ENCODE results near the gene NT5DC1. TPM values are rescaled to one million over a fixed set of nuclear protein-coding genes. Genes with fewer than 3 reads are reported as not detected.
"Not testable (repeated sequence)": the region's sequence is repeated elsewhere in the genome, so short reads cannot be mapped to it uniquely, and the experiment has no call there.

NT5DC1 gene
- total and polyA plus RNA-seq, 12 donors, result 13.7 to 90.9 (median 36.3) TPM

DNA sequence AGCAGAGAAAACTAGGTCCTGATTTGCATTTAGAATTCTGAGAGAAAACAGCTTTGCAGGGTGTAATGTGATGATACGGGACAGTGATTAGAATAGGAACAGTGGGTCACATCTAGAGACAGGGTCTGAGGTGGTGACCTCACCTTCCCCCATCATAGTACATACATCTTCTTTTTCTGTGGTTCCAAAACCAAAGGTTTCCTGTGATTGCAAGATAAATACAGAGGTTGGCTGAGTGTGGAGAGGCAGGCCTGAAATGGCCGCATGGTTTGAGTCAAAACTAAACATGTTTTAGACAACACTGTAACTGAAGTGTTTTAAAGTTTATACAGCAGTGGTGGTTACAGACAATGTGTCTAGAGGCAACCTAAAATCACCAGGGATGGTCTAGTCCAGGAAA lies 10.4 kb upstream of the NT5DC1 start:
- H3K27me3 ChIP-seq, result no peaks in the 10 kb centered on the region
- no peak overlapping the region for H3K4me3 ChIP-seq
- H3K4me1 ChIP-seq (replicated peaks in 1 of 2), result peaks cover 3 to 6% of the 10 kb centered on the region in 2 donors
- no peak overlapping the region for H3K27ac ChIP-seq
- no peaks in the 10 kb centered on the region for H3K36me3 ChIP-seq (replicated peaks in 1 of 2)
- intact Hi-C loops (cut with DNase I), result loop anchor here in 1 of 2 donors (5.0 kb wide), 1 partner anchor 78 kb away; no protein-coding TSS in a partner anchor
- no peak for DNase-seq
- 89 to 100% (median 96%) methylated on average over 2 of the region's 2 CpGs for WGBS, 4 donors
- H3K9me3 ChIP-seq (replicated peaks in 1 of 3), result no peaks in the 10 kb centered on the region
- TF ChIP-seq POLR2A (IDR thresholded peaks at IDR 0.05), result no peak
- TF ChIP-seq, protein P1, sequence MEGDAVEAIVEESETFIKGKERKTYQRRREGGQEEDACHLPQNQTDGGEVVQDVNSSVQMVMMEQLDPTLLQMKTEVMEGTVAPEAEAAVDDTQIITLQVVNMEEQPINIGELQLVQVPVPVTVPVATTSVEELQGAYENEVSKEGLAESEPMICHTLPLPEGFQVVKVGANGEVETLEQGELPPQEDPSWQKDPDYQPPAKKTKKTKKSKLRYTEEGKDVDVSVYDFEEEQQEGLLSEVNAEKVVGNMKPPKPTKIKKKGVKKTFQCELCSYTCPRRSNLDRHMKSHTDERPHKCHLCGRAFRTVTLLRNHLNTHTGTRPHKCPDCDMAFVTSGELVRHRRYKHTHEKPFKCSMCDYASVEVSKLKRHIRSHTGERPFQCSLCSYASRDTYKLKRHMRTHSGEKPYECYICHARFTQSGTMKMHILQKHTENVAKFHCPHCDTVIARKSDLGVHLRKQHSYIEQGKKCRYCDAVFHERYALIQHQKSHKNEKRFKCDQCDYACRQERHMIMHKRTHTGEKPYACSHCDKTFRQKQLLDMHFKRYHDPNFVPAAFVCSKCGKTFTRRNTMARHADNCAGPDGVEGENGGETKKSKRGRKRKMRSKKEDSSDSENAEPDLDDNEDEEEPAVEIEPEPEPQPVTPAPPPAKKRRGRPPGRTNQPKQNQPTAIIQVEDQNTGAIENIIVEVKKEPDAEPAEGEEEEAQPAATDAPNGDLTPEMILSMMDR (IDR thresholded peaks at IDR 0.05), result no peak

- H3K4me1 ChIP-seq (replicated peaks in 1 of 2), result peaks cover 8% of the 10 kb centered on the region in 2 donors
- intact Hi-C loops (cut with DNase I), result loop anchor here in 1 of 2 donors (5.0 kb wide), 1 partner anchor 82 kb away; no protein-coding TSS in a partner anchor
- WGBS, 4 donors, result 68 to 83% (median 79%) methylated on average over 7 of the region's 7 CpGs
- no peak for TF ChIP-seq POLR2A (IDR thresholded peaks at IDR 0.05)
- TF ChIP-seq, protein P1 (IDR thresholded peaks at IDR 0.05), result no peak
- H3K4me3 ChIP-seq, result no peak overlapping the region
- peak overlapping the region in 3 of 5 donors; percentile 19 to 34 (median 27) for H3K27ac ChIP-seq
- no peaks in the 10 kb centered on the region for H3K27me3 ChIP-seq
- DNase-seq, result no peak
- H3K36me3 ChIP-seq (replicated peaks in 1 of 2), result no peaks in the 10 kb centered on the region
- no peaks in the 10 kb centered on the region for H3K9me3 ChIP-seq (replicated peaks in 1 of 3)
Measured at GRCh38 chr6:116094041-116094440, 6.6 kb upstream of the NT5DC1 start.

DNA sequence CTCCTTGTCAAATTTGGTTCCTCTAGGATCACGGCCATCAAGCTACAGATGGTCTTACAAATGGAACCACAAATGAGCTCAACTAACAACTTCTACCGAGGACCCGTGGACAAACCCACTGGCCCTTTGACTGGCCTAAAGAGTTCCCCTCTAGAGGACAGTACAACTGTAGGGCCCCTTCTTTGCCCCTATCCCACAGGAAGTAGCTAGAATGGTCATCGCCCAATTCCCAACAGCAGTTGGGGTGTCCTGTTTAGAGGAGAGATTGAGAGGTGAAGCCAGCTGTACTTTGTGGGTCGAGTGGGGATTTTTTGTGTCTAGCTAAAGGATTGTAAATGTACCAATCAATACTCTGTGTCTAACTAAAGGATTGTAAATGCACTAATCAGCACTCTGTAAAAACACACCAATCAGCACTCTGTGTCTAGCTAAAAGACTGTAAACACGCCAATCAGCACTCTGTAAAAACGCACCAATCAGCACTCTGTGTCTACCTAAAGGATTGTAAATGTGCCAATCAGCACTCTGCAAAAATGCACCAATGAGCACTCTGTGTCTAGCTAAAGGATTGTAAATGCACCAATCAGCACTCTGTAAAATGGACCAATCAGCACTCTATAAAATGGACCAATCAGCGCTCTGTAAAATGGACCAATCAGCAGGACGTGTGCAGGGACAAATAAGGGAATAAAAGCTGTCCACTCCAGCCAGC lies 4.4 kb upstream of the NT5DC1 start:
- H3K4me3 ChIP-seq; DNase-seq; H3K27ac ChIP-seq; H3K36me3 ChIP-seq (replicated peaks in 1 of 2); H3K27me3 ChIP-seq; H3K9me3 ChIP-seq (replicated peaks in 1 of 3): not testable (repeated sequence)
- peaks cover 18 to 19% of the 10 kb centered on the region in 2 donors for H3K4me1 ChIP-seq (replicated peaks in 1 of 2)
- 87 to 94% (median 92%) methylated on average over 9 of the region's 9 CpGs for WGBS, 4 donors
- intact Hi-C loops (cut with DNase I), result loop anchor here in 1 of 2 donors (2.0 kb wide), 1 partner anchor 85 kb away; no protein-coding TSS in a partner anchor

DNA sequence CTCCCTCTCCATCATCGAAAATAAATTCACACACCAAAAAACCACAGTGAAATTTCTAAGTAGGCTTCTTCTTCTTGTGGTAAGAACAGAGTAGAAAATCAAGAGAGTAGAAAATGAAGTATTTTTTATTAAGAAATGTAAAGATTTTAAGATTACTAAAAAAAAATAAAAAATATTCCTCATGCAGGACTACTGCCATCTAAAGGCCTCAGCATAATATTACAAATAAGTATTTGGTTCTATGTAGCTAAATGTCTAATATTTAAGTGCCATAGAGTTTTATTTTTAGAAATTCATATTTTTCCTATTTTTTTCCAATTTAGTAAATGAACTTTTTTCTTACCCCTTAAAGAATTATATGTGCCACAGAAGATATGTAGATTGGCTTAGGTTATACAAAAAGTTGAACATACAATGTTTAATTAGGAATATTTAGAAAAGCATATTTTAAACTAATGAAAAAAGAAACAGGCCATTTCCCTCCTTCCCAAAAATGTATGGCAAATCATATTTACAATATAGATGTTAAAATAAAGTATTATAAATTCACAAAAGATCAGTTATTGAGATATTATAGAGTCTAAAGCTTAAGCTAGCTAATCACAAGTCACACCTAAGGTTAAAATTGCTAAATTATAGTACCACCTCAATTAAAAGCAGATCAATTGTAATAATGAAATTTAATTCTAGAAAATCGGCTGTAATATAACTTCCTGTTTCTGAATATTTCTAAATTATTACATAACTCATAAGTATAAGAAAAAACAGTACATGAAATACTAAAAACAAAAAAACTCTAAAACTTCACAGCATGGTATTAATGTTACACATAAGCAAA lies 3.5 kb upstream of the NT5DC1 start:
- intact Hi-C loops (cut with DNase I), result loop anchor here in 1 of 2 donors (2.0 kb wide), 1 partner anchor 86 kb away; no protein-coding TSS in a partner anchor
- Histone ChIP-seq H3K27me3 (no peaks in the 10 kb centered on the region), H3K36me3 (replicated peaks in 1 of 2) (no peaks in the 10 kb centered on the region), H3K4me3 (no peak overlapping the region), H3K27ac (no peak overlapping the region), H3K9me3 (replicated peaks in 1 of 3) (no peaks in the 10 kb centered on the region), H3K4me1 (replicated peaks in 1 of 2) (peaks cover 28% of the 10 kb centered on the region in 2 donors)
- 16 to 73% (median 32%) methylated on average over 2 of the region's 2 CpGs for WGBS, 4 donors
- TF ChIP-seq, protein P1 (IDR thresholded peaks at IDR 0.05), result peak; percentile 34 to 78 (median 60)
- TF ChIP-seq POLR2A (IDR thresholded peaks at IDR 0.05), result no peak
- no peak for DNase-seq

Measured in adrenal gland (tissue), 12 donors.